ENCODE results near the gene GRAMD4. TPM values are rescaled to one million over a fixed set of nuclear protein-coding genes. Genes with fewer than 3 reads are reported as not detected.

Gene GRAMD4
- total RNA-seq, 4 donors from 2014 or later, result 146 to 981 (median 258) TPM

DNA sequence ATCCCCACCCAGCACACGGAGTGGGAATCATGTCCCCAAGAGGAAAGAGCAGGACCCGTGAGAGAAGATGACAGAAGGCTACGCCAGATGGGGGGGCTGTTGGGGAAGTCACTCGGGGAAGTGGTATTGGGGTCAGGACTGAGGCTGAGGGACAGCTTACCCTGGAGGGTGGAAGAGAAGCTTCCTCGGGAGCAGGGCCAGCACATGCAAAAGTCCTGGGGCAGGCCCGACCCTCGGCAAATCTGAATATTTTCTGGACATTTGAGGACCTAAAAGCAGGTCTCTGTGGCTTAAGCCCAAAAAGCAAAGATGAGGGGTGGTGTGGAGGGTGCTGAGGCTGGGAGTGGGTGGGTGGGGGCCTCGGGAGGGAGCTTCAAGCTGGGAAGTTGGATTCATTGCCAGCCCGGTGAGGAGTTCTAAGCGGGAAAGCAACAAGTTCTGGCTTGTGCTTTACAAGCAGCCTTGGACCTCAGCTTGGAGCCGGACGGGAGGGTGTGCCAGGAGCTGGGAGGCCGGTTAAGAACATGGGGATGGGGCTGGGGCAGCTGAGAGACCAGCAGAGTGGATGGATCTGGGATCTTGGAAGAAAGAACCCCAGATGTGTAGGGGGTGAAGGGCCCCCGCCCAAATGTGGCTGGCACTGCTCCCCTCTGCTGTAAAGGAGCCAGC is 34.9 kb downstream of the GRAMD4 start:
- no peak for DNase-seq
- no peaks in the 10 kb centered on the region for H3K9me3 ChIP-seq
- intact Hi-C loops (cut with DNase I; ENCODE audit: low total_unique reads), result no loop called here
- H3K27ac ChIP-seq, result no peak overlapping the region
- H3K27me3 ChIP-seq, result no peaks in the 10 kb centered on the region
- in situ Hi-C loops (cut with MboI; ENCODE audit: low pct_ligation_motif_present in 1 of 4, low pct_unique_long_range_greater_than_20kb in 1 of 4, low sequenced_read_pairs in 3 of 4), result no loop called here
- 94% methylated on average over 14 of the region's 14 CpGs; no CpG with 5 or more reads in 1 of the 2 donors for WGBS, 2 donors (ENCODE audit: low coverage in 1 of 2)
- no peak overlapping the region for H3K4me3 ChIP-seq
- TF ChIP-seq EP300 (IDR thresholded peaks at IDR 0.05; ENCODE audit: low read depth) (no peak), POLR2AphosphoS5 (IDR thresholded peaks at IDR 0.05) (no peak), POLR2A (IDR thresholded peaks at IDR 0.05) (no peak)
- TF ChIP-seq, protein P1, sequence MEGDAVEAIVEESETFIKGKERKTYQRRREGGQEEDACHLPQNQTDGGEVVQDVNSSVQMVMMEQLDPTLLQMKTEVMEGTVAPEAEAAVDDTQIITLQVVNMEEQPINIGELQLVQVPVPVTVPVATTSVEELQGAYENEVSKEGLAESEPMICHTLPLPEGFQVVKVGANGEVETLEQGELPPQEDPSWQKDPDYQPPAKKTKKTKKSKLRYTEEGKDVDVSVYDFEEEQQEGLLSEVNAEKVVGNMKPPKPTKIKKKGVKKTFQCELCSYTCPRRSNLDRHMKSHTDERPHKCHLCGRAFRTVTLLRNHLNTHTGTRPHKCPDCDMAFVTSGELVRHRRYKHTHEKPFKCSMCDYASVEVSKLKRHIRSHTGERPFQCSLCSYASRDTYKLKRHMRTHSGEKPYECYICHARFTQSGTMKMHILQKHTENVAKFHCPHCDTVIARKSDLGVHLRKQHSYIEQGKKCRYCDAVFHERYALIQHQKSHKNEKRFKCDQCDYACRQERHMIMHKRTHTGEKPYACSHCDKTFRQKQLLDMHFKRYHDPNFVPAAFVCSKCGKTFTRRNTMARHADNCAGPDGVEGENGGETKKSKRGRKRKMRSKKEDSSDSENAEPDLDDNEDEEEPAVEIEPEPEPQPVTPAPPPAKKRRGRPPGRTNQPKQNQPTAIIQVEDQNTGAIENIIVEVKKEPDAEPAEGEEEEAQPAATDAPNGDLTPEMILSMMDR (IDR thresholded peaks at IDR 0.05), result no peak
- peaks cover 17 to 35% (median 21%) of the 10 kb centered on the region in 4 donors for H3K4me1 ChIP-seq
- no peaks in the 10 kb centered on the region for H3K36me3 ChIP-seq

DNA sequence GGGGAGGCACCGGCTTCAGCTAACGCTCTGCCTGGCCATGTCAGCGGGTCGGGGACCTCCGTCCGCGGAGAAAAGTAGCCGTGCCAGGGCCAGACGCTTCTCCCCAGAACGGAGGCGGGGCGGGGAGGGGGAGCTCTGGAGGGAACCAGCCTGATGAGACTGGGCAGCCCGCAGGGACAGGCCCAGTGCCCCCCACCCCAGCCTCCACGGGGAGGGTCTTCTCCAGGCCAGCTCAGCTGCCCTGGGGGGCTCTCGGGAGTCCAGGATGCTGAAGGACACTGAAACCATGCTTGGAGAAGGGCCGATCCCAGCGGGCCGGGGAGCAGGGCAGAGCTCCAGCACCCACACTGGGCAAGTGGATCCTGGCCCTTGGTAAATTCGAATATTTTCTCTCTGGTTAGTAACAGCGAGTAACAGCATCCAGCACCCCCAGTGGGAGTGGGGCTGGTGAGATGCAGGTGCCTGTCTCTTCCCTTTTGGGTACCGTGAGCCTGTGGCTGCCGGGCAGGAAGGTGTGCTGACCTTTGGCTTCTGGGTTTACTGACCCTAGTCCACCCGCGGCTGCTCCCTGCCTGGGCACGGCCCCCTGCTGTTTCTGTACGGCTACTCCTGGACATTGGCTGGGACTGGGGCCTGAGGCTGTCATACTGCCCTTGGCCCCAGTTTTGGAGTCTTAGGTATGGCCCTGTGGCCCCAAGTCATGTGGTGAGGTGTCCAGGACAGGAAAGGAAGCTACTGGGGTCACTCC is 35.8 kb downstream of the GRAMD4 start:
- Histone ChIP-seq H3K36me3 (no peaks in the 10 kb centered on the region), H3K27me3 (no peaks in the 10 kb centered on the region), H3K4me1 (peaks cover 24 to 41% (median 30%) of the 10 kb centered on the region in 4 donors), H3K27ac (no peak overlapping the region), H3K9me3 (no peaks in the 10 kb centered on the region), H3K4me3 (no peak overlapping the region)
- no peak for DNase-seq
- no peak for TF ChIP-seq POLR2A (IDR thresholded peaks at IDR 0.05)
- TF ChIP-seq EP300 (IDR thresholded peaks at IDR 0.05; ENCODE audit: low read depth), result no peak
- TF ChIP-seq, protein P1 (IDR thresholded peaks at IDR 0.05), result no peak
- TF ChIP-seq POLR2AphosphoS5 (IDR thresholded peaks at IDR 0.05), result no peak
- intact Hi-C loops (cut with DNase I; ENCODE audit: low total_unique reads) (no loop called here), in situ Hi-C loops (cut with MboI; ENCODE audit: low pct_ligation_motif_present in 1 of 4, low pct_unique_long_range_greater_than_20kb in 1 of 4, low sequenced_read_pairs in 3 of 4) (no loop called here)
- WGBS, 2 donors (ENCODE audit: low coverage in 1 of 2), result 93% methylated on average over 26 of the region's 26 CpGs; no CpG with 5 or more reads in 1 of the 2 donors

DNA sequence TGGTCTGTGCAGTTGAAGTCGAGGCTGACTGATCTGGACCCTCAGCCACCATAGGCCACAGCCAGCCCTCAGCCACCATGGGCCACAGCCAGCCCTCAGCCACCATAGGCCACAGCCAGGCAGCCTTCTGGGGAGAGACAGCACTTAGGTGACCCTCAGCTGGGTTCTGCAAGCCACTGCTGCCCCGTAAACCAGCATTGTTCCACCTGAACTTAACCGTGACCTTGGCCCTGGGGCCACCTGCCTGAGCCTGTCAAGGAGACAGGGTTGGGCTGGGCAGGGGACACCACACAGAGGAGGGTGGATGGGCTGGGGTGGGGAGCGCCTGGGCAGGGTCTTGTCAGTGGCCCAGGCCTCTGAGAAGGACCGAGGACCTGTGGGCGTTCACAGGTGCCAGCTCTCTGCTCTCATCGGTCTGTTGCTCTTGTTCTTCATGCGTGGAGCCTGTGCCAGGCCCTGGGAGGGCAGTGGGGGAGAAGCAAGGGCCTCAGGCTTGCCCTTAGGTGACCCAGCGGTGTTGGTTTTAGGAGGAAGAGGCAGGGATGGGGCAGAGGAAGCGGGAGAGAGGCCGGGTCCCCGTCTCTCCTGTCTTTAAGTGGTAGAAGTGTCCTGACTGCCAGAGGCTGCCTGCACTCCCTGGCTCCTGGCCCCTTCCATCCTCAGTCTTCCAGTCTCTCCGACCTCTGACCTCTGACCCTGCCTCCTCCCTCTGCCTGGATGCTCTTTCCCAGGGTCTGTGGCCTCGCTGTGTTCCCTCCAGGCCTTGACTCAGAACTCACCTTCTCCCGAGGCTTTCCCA is 36.9 kb downstream of the GRAMD4 start:
- intact Hi-C loops (cut with DNase I; ENCODE audit: low total_unique reads), result no loop called here

More for the DNA sequence above, 36.9 kb downstream of the GRAMD4 start:
- H3K4me1 ChIP-seq, result peaks cover 26 to 39% (median 32%) of the 10 kb centered on the region in 4 donors
- no peaks in the 10 kb centered on the region for H3K9me3 ChIP-seq
- TF ChIP-seq, protein P1 (IDR thresholded peaks at IDR 0.05), result no peak
- TF ChIP-seq EP300 (IDR thresholded peaks at IDR 0.05; ENCODE audit: low read depth) (no peak), POLR2A (IDR thresholded peaks at IDR 0.05) (no peak), POLR2AphosphoS5 (IDR thresholded peaks at IDR 0.05) (no peak)
- no peaks in the 10 kb centered on the region for H3K36me3 ChIP-seq
- DNase-seq, result no peak
- no peak overlapping the region for H3K4me3 ChIP-seq
- 93 to 100% methylated on average over 1 to 15 of the region's 15 CpGs for WGBS, 2 donors (ENCODE audit: low coverage in 1 of 2)
- in situ Hi-C loops (cut with MboI; ENCODE audit: low pct_ligation_motif_present in 1 of 4, low pct_unique_long_range_greater_than_20kb in 1 of 4, low sequenced_read_pairs in 3 of 4), result no loop called here
- no peaks in the 10 kb centered on the region for H3K27me3 ChIP-seq
- H3K27ac ChIP-seq, result no peak overlapping the region

Data from transverse colon (tissue), 4 donors.